Uterus (tissue), 2 donors: ENCODE measurements around the gene IQCE.

Experiments used
- CTCF ChIP-seq, 4 experiments: fragments of 200-600 bp in 2 of 4; fragments of 450-650 bp in 2 of 4; sonication (generic) in 2 of 4; IDR thresholded peaks; one replicate each; pipeline ENCODE4 v1.5.1; 2016 to 2019; ENCODE audit warnings: antibody characterized with exemption in 4 of 4, mild to moderate bottlenecking in 2 of 4, moderate library complexity in 1 of 4
- POLR2A ChIP-seq, 2 donors: fragments of 450-650 bp; IDR thresholded peaks; one replicate each; pipeline ENCODE4 v1.6.1; 2016; ENCODE audit warnings: antibody characterized with exemption in 2 of 2, mild to moderate bottlenecking in 1 of 2, moderate library complexity in 1 of 2

GRCh38 chr7:2635148-2635668, 76.4 kb downstream of the IQCE start:
- TF ChIP-seq CTCF (IDR thresholded peaks at IDR 0.05) (no peak), POLR2A (IDR thresholded peaks at IDR 0.05) (no peak)
